ENCODE data around the gene CGNL1.

DNA sequence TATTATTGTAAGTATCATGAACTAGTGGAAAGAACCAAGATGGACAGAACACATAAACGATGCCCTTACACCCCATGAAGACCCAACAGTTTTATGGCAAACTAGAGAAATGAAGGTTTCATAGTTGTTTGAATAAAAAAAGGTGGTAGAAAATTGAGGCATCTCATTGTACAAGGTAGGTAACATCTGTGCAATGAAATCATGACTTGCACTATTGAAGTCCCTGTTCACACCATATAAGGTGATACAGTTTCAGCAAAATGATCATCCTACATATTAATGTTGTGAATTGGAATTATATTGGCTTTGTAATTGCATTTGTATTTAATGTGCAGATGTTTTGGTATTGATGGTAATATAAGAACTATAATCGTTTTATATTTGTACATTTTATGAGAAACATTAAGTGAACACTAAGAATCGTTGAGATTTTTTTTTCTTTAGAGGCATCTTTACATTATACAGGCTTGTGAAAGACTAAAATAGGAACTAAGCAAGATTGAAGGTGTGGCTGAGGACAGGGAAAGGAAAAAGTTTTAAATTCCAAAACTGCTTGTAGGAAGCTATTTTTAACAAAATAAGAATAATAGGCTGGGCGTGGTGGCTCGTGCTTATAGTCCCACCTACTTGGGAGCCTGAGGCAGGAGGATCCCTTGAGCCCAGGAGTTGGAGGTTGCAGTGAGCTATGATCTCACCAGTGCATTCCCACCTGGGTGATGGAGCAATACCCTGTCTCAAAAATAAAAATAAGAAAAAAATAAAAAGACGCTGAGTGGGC lies 48.5 kb downstream of the CGNL1 start:
- TF ChIP-seq, protein P1, sequence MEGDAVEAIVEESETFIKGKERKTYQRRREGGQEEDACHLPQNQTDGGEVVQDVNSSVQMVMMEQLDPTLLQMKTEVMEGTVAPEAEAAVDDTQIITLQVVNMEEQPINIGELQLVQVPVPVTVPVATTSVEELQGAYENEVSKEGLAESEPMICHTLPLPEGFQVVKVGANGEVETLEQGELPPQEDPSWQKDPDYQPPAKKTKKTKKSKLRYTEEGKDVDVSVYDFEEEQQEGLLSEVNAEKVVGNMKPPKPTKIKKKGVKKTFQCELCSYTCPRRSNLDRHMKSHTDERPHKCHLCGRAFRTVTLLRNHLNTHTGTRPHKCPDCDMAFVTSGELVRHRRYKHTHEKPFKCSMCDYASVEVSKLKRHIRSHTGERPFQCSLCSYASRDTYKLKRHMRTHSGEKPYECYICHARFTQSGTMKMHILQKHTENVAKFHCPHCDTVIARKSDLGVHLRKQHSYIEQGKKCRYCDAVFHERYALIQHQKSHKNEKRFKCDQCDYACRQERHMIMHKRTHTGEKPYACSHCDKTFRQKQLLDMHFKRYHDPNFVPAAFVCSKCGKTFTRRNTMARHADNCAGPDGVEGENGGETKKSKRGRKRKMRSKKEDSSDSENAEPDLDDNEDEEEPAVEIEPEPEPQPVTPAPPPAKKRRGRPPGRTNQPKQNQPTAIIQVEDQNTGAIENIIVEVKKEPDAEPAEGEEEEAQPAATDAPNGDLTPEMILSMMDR (IDR thresholded peaks at IDR 0.05) = no peak
- no peak for TF ChIP-seq POLR2A (IDR thresholded peaks at IDR 0.05; ENCODE audit: low read length)
- TF ChIP-seq EP300 (IDR thresholded peaks at IDR 0.05) = no peak
- TF ChIP-seq RCOR1 (IDR thresholded peaks at IDR 0.05; ENCODE audit: low read depth, low read length) = no peak
- TF ChIP-seq, protein P2, sequence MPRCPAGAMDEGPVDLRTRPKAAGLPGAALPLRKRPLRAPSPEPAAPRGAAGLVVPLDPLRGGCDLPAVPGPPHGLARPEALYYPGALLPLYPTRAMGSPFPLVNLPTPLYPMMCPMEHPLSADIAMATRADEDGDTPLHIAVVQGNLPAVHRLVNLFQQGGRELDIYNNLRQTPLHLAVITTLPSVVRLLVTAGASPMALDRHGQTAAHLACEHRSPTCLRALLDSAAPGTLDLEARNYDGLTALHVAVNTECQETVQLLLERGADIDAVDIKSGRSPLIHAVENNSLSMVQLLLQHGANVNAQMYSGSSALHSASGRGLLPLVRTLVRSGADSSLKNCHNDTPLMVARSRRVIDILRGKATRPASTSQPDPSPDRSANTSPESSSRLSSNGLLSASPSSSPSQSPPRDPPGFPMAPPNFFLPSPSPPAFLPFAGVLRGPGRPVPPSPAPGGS (IDR thresholded peaks at IDR 0.05) = no peak
- TF ChIP-seq, protein P3, sequence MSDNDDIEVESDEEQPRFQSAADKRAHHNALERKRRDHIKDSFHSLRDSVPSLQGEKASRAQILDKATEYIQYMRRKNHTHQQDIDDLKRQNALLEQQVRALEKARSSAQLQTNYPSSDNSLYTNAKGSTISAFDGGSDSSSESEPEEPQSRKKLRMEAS (IDR thresholded peaks at IDR 0.05) = no peak
- TF ChIP-seq, protein P4, sequence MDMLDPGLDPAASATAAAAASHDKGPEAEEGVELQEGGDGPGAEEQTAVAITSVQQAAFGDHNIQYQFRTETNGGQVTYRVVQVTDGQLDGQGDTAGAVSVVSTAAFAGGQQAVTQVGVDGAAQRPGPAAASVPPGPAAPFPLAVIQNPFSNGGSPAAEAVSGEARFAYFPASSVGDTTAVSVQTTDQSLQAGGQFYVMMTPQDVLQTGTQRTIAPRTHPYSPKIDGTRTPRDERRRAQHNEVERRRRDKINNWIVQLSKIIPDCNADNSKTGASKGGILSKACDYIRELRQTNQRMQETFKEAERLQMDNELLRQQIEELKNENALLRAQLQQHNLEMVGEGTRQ (IDR thresholded peaks at IDR 0.05) = no peak
- TF ChIP-seq RFX5 (IDR thresholded peaks at IDR 0.05) = no peak
- TF ChIP-seq, protein P5, sequence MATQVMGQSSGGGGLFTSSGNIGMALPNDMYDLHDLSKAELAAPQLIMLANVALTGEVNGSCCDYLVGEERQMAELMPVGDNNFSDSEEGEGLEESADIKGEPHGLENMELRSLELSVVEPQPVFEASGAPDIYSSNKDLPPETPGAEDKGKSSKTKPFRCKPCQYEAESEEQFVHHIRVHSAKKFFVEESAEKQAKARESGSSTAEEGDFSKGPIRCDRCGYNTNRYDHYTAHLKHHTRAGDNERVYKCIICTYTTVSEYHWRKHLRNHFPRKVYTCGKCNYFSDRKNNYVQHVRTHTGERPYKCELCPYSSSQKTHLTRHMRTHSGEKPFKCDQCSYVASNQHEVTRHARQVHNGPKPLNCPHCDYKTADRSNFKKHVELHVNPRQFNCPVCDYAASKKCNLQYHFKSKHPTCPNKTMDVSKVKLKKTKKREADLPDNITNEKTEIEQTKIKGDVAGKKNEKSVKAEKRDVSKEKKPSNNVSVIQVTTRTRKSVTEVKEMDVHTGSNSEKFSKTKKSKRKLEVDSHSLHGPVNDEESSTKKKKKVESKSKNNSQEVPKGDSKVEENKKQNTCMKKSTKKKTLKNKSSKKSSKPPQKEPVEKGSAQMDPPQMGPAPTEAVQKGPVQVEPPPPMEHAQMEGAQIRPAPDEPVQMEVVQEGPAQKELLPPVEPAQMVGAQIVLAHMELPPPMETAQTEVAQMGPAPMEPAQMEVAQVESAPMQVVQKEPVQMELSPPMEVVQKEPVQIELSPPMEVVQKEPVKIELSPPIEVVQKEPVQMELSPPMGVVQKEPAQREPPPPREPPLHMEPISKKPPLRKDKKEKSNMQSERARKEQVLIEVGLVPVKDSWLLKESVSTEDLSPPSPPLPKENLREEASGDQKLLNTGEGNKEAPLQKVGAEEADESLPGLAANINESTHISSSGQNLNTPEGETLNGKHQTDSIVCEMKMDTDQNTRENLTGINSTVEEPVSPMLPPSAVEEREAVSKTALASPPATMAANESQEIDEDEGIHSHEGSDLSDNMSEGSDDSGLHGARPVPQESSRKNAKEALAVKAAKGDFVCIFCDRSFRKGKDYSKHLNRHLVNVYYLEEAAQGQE (IDR thresholded peaks at IDR 0.05) = no peak
- TF ChIP-seq SMC3 (IDR thresholded peaks at IDR 0.05) = no peak
- TF ChIP-seq CEBPB (IDR thresholded peaks at IDR 0.05) = no peak
- peak; percentile 90 for TF ChIP-seq NFE2L2 (conservative IDR thresholded peaks at IDR 0.05; ENCODE audit: low read length)
